Naive thymus-derived CD4-positive, alpha-beta T cell (primary cell): ENCODE measurements around the gene FAM81B. TPM values are rescaled to one million over a fixed set of nuclear protein-coding genes. Genes with fewer than 3 reads are reported as not detected.

Experiments used
- ATAC-seq: fragments of 150-1000 bp; cut with Tn5 transposase; 2 replicates; pipeline ENCODE4 v1.10.0; 2021; ENCODE audit warnings: mild to moderate bottlenecking, moderate library complexity
- CTCF ChIA-PET: fragments of 350-600 bp; sonication (Branson Sonifier 250); formaldehyde crosslinking; loops from one replicate; lab custom pipeline; 2021; ENCODE audit warnings: antibody characterized with exemption; lab: Charles Lee
- POLR2A ChIA-PET: fragments of 350-600 bp; sonication (Branson Sonifier 250); formaldehyde crosslinking; loops from one replicate; lab custom pipeline; 2021; ENCODE audit warnings: antibody characterized with exemption, inconsistent platforms; lab: Charles Lee
- DNase-seq, 9 donors: peaks; one replicate each; pipeline versions ENCODE4 v3.0.0 to v3.0.0-alpha.2; 2020 to 2022; ENCODE audit warnings: mixed read lengths in 1 of 9
- H3K27ac ChIP-seq: one replicate; pipeline ENCODE4 v1.7.0; 2013; ENCODE audit warnings: mild to moderate bottlenecking, low read depth, low read length, moderate library complexity
- H3K27me3 ChIP-seq, 2 donors: one replicate each; pipeline ENCODE4 v1.7.0; 2013; ENCODE audit warnings: low read length in 2 of 2, mild to moderate bottlenecking in 2 of 2, moderate library complexity in 2 of 2; ENCODE audit not compliant: control insufficient read depth in 2 of 2, insufficient read depth in 2 of 2
- H3K36me3 ChIP-seq, 3 experiments: 1 replicate in 2 of 3; 2 replicates in 1 of 3; pipeline ENCODE4 v1.7.0; 2013; ENCODE audit warnings: low read length in 3 of 3, mild to moderate bottlenecking in 3 of 3, moderate library complexity in 1 of 3; ENCODE audit not compliant: insufficient read depth in 3 of 3, control insufficient read depth in 2 of 3
- H3K4me1 ChIP-seq, 2 donors: one replicate each; pipeline ENCODE4 v1.7.0; 2013; ENCODE audit warnings: low read length in 2 of 2, mild to moderate bottlenecking in 2 of 2, moderate library complexity in 1 of 2; ENCODE audit not compliant: control insufficient read depth in 2 of 2, insufficient read depth in 2 of 2
- H3K4me3 ChIP-seq: 2 replicates; pipeline ENCODE4 v1.7.0; 2013; ENCODE audit warnings: mild to moderate bottlenecking, low read length
- H3K9me3 ChIP-seq, 3 experiments: 1 replicate in 2 of 3; 2 replicates in 1 of 3; pipeline ENCODE4 v1.7.0; 2013; ENCODE audit warnings: low read length in 3 of 3; ENCODE audit not compliant: control insufficient read depth in 2 of 3
- H3K27ac Mint-ChIP-seq, 9 donors: one replicate each; pipeline ENCODE4 v1.8.0; 2020 to 2022; ENCODE audit warnings: mixed read lengths in 9 of 9, mild to moderate bottlenecking in 8 of 9, moderate library complexity in 5 of 9, inconsistent platforms in 2 of 9
- H3K27me3 Mint-ChIP-seq, 5 donors: one replicate each; pipeline ENCODE4 v1.8.0; 2021 to 2022; ENCODE audit warnings: mixed read lengths in 5 of 5, mild to moderate bottlenecking in 1 of 5
- H3K36me3 Mint-ChIP-seq, 5 donors: one replicate each; pipeline ENCODE4 v1.8.0; 2020 to 2022; ENCODE audit warnings: mixed read lengths in 5 of 5, mild to moderate bottlenecking in 3 of 5, inconsistent platforms in 1 of 5
- H3K4me1 Mint-ChIP-seq, 7 donors: one replicate each; pipeline ENCODE4 v1.8.0; 2020 to 2022; ENCODE audit warnings: mixed read lengths in 7 of 7, mild to moderate bottlenecking in 3 of 7, inconsistent platforms in 1 of 7
- H3K4me3 Mint-ChIP-seq, 10 donors: one replicate each; pipeline ENCODE4 v1.8.0; 2020 to 2022; ENCODE audit warnings: mild to moderate bottlenecking in 10 of 10, mixed read lengths in 10 of 10, moderate library complexity in 6 of 10, inconsistent platforms in 2 of 10
- H3K9me3 Mint-ChIP-seq, 11 donors: one replicate each; pipeline ENCODE4 v1.8.0; 2020 to 2022; ENCODE audit warnings: mixed read lengths in 11 of 11, mild to moderate bottlenecking in 4 of 11, inconsistent platforms in 1 of 11, moderate library complexity in 1 of 11
- intact Hi-C, 2 donors: fragments of 100-400 bp; cut with micrococcal nuclease; formaldehyde crosslinking; loops; one replicate each; pipeline ENCODE4 v1.15.1; 2023
- polyA plus RNA-seq, 2 donors: library from polyadenylated mRNA; unstranded; fragments of 300-500 nt; fragmentation: Illumina TruSeq; gene quantifications; one replicate each; pipeline ENCODE4 v1.2.3, GENCODE V29; 2021
- total RNA-seq, 6 experiments: library from RNA in 5 of 6; stranded (reverse) in 5 of 6; gene quantifications; 1 replicate in 5 of 6; 2 replicates in 1 of 6; pipeline ENCODE4 v1.2.3 and lab custom pipeline; 2021 to 2026

Gene FAM81B
- total and polyA plus RNA-seq, 7 experiments from 2014 or later: not detected

DNA sequence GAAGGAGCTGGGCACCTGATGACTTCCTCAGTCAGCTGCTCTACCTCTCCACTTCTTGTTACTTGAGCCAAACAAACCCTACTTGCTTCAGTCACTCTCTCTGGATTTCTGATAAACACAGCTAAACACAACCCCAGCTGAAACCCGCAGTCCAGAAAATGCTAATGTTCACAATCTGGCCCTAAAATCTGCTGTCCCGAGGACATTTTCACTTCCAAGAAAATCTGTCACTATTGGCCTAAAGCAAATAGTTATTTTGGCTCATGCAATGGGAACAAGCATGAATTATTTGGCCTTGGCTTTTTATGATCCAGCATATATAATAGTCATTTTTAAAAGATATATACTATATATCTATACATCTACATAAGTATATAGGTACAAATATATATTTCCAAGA is 19.1 kb downstream of the FAM81B start:
- H3K27ac ChIP-seq: no peak overlapping the region
- H3K36me3 ChIP-seq: no peaks in the 10 kb centered on the region
- H3K27ac Mint-ChIP-seq: no peak overlapping the region
- no peaks in the 10 kb centered on the region for H3K27me3 ChIP-seq
- no peak overlapping the region for H3K4me3 ChIP-seq
- no peak overlapping the region for H3K4me3 Mint-ChIP-seq
- ChIA-PET CTCF (no interaction called here), POLR2A (no interaction called here)
- H3K27me3 Mint-ChIP-seq: peaks cover 15 to 36% (median 21%) of the 10 kb centered on the region in 5 donors
- intact Hi-C loops: no loop called here
- no peaks in the 10 kb centered on the region for H3K9me3 Mint-ChIP-seq
- DNase-seq (no peak), ATAC-seq (no peak)
- H3K36me3 Mint-ChIP-seq: peaks cover 0 to 4% (median 0%) of the 10 kb centered on the region in 5 donors
- no peaks in the 10 kb centered on the region for H3K9me3 ChIP-seq
- H3K4me1 ChIP-seq: no peaks in the 10 kb centered on the region
- peaks cover 0 to 4% (median 0%) of the 10 kb centered on the region in 7 donors for H3K4me1 Mint-ChIP-seq

DNA sequence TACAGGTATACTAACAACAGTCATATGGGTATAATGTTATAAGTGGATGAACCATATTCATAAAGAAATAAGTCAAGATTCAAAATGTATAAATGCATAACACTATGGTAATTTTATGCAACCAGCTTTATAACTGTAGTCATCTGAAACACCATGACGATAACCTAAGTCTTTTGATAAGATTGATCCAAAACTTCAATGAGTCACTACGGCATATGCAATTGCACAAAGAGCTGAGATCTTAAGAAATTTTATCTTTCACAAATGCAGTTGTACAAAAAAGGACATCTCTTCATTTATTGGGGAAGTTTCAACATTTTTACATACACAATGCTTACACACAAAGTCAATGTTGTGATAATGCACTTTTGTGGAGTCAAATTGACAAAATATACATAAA is 20.3 kb downstream of the FAM81B start:
- ChIA-PET CTCF (interaction anchor here (0.6 kb wide), 1 partner anchor 25 kb away, joined by 5 read pairs; no protein-coding TSS in a partner anchor), POLR2A (no interaction called here)
- H3K4me3 ChIP-seq: no peak overlapping the region
- Mint-ChIP-seq H3K9me3 (no peaks in the 10 kb centered on the region), H3K27me3 (peaks cover 13 to 26% (median 17%) of the 10 kb centered on the region in 5 donors), H3K4me3 (no peak overlapping the region), H3K27ac (no peak overlapping the region), H3K36me3 (peaks cover 0 to 4% (median 0%) of the 10 kb centered on the region in 5 donors), H3K4me1 (peaks cover 0 to 4% (median 0%) of the 10 kb centered on the region in 7 donors)
- no peak for ATAC-seq
- H3K36me3 ChIP-seq: no peaks in the 10 kb centered on the region
- H3K27ac ChIP-seq: no peak overlapping the region
- H3K4me1 ChIP-seq: no peaks in the 10 kb centered on the region
- H3K27me3 ChIP-seq: no peaks in the 10 kb centered on the region
- H3K9me3 ChIP-seq: no peaks in the 10 kb centered on the region
- intact Hi-C loops: no loop called here
- no peak for DNase-seq

DNA sequence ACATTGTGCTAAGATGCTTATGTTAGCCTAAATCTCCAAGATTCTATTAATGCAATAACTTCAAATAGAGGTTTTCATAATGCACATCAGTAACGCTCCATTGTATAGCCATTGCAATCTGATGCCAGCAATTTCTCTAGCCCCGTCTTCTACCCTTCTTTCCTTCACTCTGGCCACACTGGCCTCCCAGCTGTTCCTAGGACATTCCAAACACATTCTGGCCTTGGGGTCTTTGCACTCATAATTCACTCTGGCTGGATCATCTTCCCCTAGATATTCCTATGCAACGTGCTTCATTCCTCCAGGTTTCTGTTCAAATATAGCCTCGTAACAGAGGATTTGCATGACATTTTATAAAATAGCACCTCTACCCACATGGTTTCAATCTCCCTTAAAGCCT is 23.3 kb downstream of the FAM81B start:
- no peaks in the 10 kb centered on the region for H3K9me3 ChIP-seq
- ChIA-PET POLR2A (no interaction called here), CTCF (no interaction called here)
- Mint-ChIP-seq H3K4me1 (no peaks in the 10 kb centered on the region), H3K36me3 (no peaks in the 10 kb centered on the region), H3K27me3 (peaks cover 0 to 11% (median 6%) of the 10 kb centered on the region in 5 donors), H3K27ac (no peak overlapping the region), H3K9me3 (no peaks in the 10 kb centered on the region), H3K4me3 (no peak overlapping the region)
- ATAC-seq (no peak), DNase-seq (no peak)
- no peak overlapping the region for H3K4me3 ChIP-seq
- no peak overlapping the region for H3K27ac ChIP-seq
- H3K36me3 ChIP-seq: no peaks in the 10 kb centered on the region
- intact Hi-C loops: no loop called here
- H3K27me3 ChIP-seq: no peaks in the 10 kb centered on the region
- no peaks in the 10 kb centered on the region for H3K4me1 ChIP-seq

DNA sequence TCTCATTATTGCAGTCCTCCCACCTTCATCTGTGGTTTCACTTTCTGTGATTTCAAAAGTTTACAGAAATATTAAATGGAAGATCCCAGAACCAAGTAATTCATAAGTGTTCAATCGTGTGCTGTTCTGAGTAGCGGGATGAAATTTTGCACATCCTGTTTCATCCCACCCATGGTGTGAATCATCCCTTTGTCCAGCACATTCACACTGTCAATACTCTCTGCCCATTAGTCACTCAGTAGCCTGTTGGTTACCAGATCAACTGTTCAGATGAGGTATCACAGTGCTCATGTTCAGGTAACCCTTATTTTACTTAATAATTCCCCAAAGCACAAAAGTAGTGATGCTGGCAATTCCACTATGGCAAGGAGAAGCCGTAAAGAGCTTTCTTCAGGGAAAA is 26.8 kb downstream of the FAM81B start:
- POLR2A ChIA-PET: no interaction called here
- Mint-ChIP-seq H3K4me3 (no peak overlapping the region), H3K27me3 (peaks cover 6 to 18% (median 13%) of the 10 kb centered on the region in 5 donors), H3K27ac (no peak overlapping the region), H3K9me3 (peaks cover 0 to 2% (median 0%) of the 10 kb centered on the region in 11 donors), H3K4me1 (no peaks in the 10 kb centered on the region), H3K36me3 (no peaks in the 10 kb centered on the region)
- ATAC-seq (no peak), DNase-seq (no peak)
- Histone ChIP-seq H3K36me3 (no peaks in the 10 kb centered on the region), H3K4me1 (no peaks in the 10 kb centered on the region), H3K4me3 (no peak overlapping the region), H3K9me3 (no peaks in the 10 kb centered on the region), H3K27ac (no peak overlapping the region), H3K27me3 (no peaks in the 10 kb centered on the region)
- intact Hi-C loops: no loop called here
- CTCF ChIA-PET: no interaction called here

DNA sequence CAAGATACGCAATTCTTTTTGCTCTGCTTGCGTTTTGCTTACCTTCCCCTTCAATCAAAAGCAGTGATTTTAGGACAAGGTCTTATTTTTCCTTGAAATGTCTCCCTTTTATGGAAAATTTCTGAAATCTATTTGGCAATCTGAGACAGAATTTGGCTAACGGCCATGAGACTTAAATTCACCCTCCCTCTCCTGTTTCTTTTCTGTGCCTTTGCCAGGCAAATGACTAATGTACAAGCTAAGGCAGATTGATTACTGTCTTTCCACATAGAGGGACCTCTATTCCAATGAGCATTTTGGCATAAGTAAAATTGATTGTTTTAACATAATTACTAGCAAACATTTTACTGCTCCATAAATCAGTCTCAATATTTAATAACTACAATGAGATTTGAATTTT is 31.7 kb downstream of the FAM81B start:
- no peaks in the 10 kb centered on the region for H3K27me3 ChIP-seq
- Mint-ChIP-seq H3K4me3 (no peak overlapping the region), H3K27me3 (peaks cover 3 to 14% (median 8%) of the 10 kb centered on the region in 5 donors), H3K27ac (no peak overlapping the region), H3K36me3 (no peaks in the 10 kb centered on the region), H3K9me3 (peaks cover 0 to 2% (median 0%) of the 10 kb centered on the region in 11 donors), H3K4me1 (no peaks in the 10 kb centered on the region)
- no peak for ATAC-seq
- no peak overlapping the region for H3K4me3 ChIP-seq
- no peak overlapping the region for H3K27ac ChIP-seq
- ChIA-PET POLR2A (no interaction called here), CTCF (no interaction called here)
- intact Hi-C loops: no loop called here
- no peaks in the 10 kb centered on the region for H3K9me3 ChIP-seq
- no peaks in the 10 kb centered on the region for H3K4me1 ChIP-seq
- H3K36me3 ChIP-seq: no peaks in the 10 kb centered on the region
- DNase-seq: no peak

DNA sequence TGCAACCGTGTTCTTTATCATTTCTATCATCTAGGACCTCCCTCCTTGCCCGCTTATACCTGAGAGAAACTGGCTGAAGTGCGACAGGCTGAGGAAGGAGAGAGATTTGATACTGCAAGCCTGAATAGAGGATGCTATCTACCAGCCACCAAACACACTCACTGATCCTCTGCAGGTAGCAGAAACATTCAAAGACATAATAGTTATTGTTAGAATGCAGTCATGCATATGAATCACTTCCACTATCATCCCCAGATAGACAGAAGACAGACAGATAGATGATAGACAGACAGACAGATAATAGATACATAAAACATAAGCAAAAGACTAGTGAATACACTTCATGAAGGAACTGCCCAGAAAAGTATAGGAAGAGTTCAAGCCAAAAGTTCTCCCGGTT is 32.9 kb downstream of the FAM81B start:
- Histone ChIP-seq H3K4me3 (no peak overlapping the region), H3K27ac (no peak overlapping the region), H3K36me3 (no peaks in the 10 kb centered on the region), H3K4me1 (no peaks in the 10 kb centered on the region), H3K27me3 (no peaks in the 10 kb centered on the region), H3K9me3 (no peaks in the 10 kb centered on the region)
- peaks cover 3 to 13% (median 8%) of the 10 kb centered on the region in 5 donors for H3K27me3 Mint-ChIP-seq
- ChIA-PET CTCF (interaction anchor here (0.5 kb wide), 1 partner anchor 153 kb away, joined by 3 read pairs; no protein-coding TSS in a partner anchor), POLR2A (no interaction called here)
- H3K4me3 Mint-ChIP-seq: no peak overlapping the region
- H3K27ac Mint-ChIP-seq: no peak overlapping the region
- intact Hi-C loops: no loop called here
- peaks cover 0 to 2% (median 0%) of the 10 kb centered on the region in 11 donors for H3K9me3 Mint-ChIP-seq
- no peak for ATAC-seq
- no peak for DNase-seq
- no peaks in the 10 kb centered on the region for H3K4me1 Mint-ChIP-seq
- H3K36me3 Mint-ChIP-seq: no peaks in the 10 kb centered on the region

DNA sequence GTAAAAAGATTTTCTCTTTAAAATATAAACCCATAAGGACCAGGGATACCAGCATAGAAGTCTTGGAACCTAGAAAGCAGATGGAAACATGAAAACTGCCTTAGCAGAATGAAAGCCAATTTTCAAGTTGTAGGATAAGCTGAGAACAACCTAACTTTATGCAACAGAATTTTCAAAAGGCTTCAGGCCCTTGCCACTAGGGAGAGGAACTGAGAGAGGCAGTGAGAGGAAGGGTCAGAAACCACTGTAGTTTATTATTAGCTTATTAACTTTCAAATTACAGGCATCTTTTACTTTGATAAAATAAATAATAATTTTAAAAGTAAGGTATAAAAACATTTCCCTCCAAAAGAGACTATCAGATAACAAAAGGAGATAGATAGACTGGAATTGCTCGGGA is 33.4 kb downstream of the FAM81B start:
- Mint-ChIP-seq H3K27me3 (peaks cover 5 to 17% (median 12%) of the 10 kb centered on the region in 5 donors), H3K9me3 (peaks cover 0 to 2% (median 0%) of the 10 kb centered on the region in 11 donors), H3K27ac (no peak overlapping the region), H3K4me3 (no peak overlapping the region), H3K4me1 (no peaks in the 10 kb centered on the region), H3K36me3 (no peaks in the 10 kb centered on the region)
- DNase-seq (no peak), ATAC-seq (no peak)
- Histone ChIP-seq H3K4me1 (no peaks in the 10 kb centered on the region), H3K4me3 (no peak overlapping the region), H3K27ac (no peak overlapping the region), H3K9me3 (no peaks in the 10 kb centered on the region), H3K27me3 (no peaks in the 10 kb centered on the region), H3K36me3 (no peaks in the 10 kb centered on the region)
- ChIA-PET POLR2A (no interaction called here), CTCF (interaction anchor here (0.5 kb wide), 1 partner anchor 152 kb away, joined by 3 read pairs; no protein-coding TSS in a partner anchor)
- intact Hi-C loops: no loop called here
